Measurements from ENCODE around the gene FCHSD2. TPM values are rescaled to one million over a fixed set of nuclear protein-coding genes. Genes with fewer than 3 reads are reported as not detected.

FCHSD2 gene
- total and polyA plus RNA-seq, 4 donors, result 7.6 to 18.7 (median 9.9) TPM

DNA sequence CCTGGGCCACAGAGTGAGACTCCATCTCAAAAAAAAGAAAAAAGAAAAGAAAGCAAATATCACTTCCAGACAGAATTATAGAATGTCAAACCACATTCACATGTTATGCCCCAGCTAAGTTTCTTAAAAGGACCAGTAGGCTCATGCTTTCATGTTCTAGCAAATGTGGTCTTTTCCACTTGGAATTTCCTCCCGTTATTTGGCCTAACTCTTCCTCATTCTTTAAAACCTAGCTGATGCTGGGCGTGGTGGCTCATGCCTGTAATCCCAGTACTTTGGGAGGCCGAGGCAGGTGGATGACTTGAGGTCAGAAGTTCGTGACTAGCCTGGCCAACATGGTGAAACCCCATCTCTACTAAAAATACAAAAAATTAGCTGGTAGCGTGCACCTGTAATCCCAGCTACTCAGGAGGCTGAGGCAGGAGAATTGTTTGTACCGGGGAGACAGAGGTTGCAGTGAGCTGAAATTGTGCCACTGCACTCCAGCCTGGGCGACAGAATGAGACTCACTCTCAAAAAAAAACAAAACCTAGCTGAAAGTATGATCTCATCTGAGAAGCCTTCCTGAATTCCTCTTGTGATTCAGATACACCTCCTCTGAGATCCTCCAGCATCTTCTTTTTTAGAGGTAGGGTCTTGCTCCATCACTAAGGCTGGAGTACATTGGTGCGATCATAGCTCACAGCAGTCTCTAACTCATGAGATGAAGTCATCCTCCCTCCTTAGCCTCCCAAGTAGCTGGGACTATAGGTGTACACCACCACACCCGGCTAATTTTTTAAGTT, 50.4 kb downstream of the FCHSD2 start:
- no peak overlapping the region for H3K9ac ChIP-seq (ENCODE audit: low read depth in 1 of 2, low read length in 2 of 2)
- no peak for TF ChIP-seq FOXA1 (IDR thresholded peaks at IDR 0.05)
- TF ChIP-seq RAD21 (IDR thresholded peaks at IDR 0.05), result no peak
- no peak for TF ChIP-seq FOXA2 (IDR thresholded peaks at IDR 0.05)
- TF ChIP-seq GABPA (IDR thresholded peaks at IDR 0.05 in 1 of 2, conservative IDR thresholded peaks at IDR 0.05 in 1 of 2), result no peak
- TF ChIP-seq, protein P1, sequence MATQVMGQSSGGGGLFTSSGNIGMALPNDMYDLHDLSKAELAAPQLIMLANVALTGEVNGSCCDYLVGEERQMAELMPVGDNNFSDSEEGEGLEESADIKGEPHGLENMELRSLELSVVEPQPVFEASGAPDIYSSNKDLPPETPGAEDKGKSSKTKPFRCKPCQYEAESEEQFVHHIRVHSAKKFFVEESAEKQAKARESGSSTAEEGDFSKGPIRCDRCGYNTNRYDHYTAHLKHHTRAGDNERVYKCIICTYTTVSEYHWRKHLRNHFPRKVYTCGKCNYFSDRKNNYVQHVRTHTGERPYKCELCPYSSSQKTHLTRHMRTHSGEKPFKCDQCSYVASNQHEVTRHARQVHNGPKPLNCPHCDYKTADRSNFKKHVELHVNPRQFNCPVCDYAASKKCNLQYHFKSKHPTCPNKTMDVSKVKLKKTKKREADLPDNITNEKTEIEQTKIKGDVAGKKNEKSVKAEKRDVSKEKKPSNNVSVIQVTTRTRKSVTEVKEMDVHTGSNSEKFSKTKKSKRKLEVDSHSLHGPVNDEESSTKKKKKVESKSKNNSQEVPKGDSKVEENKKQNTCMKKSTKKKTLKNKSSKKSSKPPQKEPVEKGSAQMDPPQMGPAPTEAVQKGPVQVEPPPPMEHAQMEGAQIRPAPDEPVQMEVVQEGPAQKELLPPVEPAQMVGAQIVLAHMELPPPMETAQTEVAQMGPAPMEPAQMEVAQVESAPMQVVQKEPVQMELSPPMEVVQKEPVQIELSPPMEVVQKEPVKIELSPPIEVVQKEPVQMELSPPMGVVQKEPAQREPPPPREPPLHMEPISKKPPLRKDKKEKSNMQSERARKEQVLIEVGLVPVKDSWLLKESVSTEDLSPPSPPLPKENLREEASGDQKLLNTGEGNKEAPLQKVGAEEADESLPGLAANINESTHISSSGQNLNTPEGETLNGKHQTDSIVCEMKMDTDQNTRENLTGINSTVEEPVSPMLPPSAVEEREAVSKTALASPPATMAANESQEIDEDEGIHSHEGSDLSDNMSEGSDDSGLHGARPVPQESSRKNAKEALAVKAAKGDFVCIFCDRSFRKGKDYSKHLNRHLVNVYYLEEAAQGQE (IDR thresholded peaks at IDR 0.05), result no peak
- TF ChIP-seq, protein P2, sequence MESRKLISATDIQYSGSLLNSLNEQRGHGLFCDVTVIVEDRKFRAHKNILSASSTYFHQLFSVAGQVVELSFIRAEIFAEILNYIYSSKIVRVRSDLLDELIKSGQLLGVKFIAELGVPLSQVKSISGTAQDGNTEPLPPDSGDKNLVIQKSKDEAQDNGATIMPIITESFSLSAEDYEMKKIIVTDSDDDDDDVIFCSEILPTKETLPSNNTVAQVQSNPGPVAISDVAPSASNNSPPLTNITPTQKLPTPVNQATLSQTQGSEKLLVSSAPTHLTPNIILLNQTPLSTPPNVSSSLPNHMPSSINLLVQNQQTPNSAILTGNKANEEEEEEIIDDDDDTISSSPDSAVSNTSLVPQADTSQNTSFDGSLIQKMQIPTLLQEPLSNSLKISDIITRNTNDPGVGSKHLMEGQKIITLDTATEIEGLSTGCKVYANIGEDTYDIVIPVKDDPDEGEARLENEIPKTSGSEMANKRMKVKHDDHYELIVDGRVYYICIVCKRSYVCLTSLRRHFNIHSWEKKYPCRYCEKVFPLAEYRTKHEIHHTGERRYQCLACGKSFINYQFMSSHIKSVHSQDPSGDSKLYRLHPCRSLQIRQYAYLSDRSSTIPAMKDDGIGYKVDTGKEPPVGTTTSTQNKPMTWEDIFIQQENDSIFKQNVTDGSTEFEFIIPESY (IDR thresholded peaks at IDR 0.05), result no peak
- TF ChIP-seq TAF1 (conservative IDR thresholded peaks at IDR 0.05), result no peak
- TF ChIP-seq NR2F2 (IDR thresholded peaks at IDR 0.05), result no peak
- no peak for TF ChIP-seq HNF4A (conservative IDR thresholded peaks at IDR 0.05)
- no peak for TF ChIP-seq RXRA (IDR thresholded peaks at IDR 0.05)
- TF ChIP-seq, protein P3, sequence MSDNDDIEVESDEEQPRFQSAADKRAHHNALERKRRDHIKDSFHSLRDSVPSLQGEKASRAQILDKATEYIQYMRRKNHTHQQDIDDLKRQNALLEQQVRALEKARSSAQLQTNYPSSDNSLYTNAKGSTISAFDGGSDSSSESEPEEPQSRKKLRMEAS (IDR thresholded peaks at IDR 0.05), result no peak
- TF ChIP-seq, protein P4, sequence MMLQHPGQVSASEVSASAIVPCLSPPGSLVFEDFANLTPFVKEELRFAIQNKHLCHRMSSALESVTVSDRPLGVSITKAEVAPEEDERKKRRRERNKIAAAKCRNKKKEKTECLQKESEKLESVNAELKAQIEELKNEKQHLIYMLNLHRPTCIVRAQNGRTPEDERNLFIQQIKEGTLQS (IDR thresholded peaks at IDR 0.05), result no peak
- TF ChIP-seq EGR1 (IDR thresholded peaks at IDR 0.05; ENCODE audit: low read depth in 2 of 2), result no peak
- TF ChIP-seq YY1 (IDR thresholded peaks at IDR 0.05), result no peak
- TF ChIP-seq SP1 (IDR thresholded peaks at IDR 0.05), result no peak
- TF ChIP-seq, protein P5, sequence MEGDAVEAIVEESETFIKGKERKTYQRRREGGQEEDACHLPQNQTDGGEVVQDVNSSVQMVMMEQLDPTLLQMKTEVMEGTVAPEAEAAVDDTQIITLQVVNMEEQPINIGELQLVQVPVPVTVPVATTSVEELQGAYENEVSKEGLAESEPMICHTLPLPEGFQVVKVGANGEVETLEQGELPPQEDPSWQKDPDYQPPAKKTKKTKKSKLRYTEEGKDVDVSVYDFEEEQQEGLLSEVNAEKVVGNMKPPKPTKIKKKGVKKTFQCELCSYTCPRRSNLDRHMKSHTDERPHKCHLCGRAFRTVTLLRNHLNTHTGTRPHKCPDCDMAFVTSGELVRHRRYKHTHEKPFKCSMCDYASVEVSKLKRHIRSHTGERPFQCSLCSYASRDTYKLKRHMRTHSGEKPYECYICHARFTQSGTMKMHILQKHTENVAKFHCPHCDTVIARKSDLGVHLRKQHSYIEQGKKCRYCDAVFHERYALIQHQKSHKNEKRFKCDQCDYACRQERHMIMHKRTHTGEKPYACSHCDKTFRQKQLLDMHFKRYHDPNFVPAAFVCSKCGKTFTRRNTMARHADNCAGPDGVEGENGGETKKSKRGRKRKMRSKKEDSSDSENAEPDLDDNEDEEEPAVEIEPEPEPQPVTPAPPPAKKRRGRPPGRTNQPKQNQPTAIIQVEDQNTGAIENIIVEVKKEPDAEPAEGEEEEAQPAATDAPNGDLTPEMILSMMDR (IDR thresholded peaks at IDR 0.05; ENCODE audit: low read depth, low read length, missing input control), result no peak
- TF ChIP-seq JUND (IDR thresholded peaks at IDR 0.05), result no peak
- H3K9me3 ChIP-seq (ENCODE audit: control insufficient read depth in 4 of 4, low read length in 3 of 4), result no peaks in the 10 kb centered on the region
- no peaks in the 10 kb centered on the region for H3K27me3 ChIP-seq (ENCODE audit: control insufficient read depth in 4 of 4, insufficient read depth in 4 of 4, low read length in 3 of 4)
- no peak for DNase-seq (ENCODE audit: low spot score)
- peaks cover 0 to 8% (median 3%) of the 10 kb centered on the region in 4 donors for H3K4me1 ChIP-seq (ENCODE audit: control insufficient read depth in 4 of 4, insufficient read depth in 4 of 4, low read length in 3 of 4)
- H3K4me3 ChIP-seq (ENCODE audit: low read depth in 1 of 3, low read length in 3 of 3), result no peak overlapping the region
- WGBS, result 97% methylated on average over 9 of the region's 9 CpGs
- H3K36me3 ChIP-seq (ENCODE audit: control insufficient read depth in 4 of 4, insufficient read depth in 3 of 4, low read depth in 1 of 4, low read length in 3 of 4), result no peaks in the 10 kb centered on the region
- no peak overlapping the region for H3K27ac ChIP-seq (ENCODE audit: low read depth in 1 of 2, low read length in 2 of 2)

Data from liver (tissue), 9 donors.